Measurements from ENCODE around the gene NR2F1.

The NR2F1 gene

DNA sequence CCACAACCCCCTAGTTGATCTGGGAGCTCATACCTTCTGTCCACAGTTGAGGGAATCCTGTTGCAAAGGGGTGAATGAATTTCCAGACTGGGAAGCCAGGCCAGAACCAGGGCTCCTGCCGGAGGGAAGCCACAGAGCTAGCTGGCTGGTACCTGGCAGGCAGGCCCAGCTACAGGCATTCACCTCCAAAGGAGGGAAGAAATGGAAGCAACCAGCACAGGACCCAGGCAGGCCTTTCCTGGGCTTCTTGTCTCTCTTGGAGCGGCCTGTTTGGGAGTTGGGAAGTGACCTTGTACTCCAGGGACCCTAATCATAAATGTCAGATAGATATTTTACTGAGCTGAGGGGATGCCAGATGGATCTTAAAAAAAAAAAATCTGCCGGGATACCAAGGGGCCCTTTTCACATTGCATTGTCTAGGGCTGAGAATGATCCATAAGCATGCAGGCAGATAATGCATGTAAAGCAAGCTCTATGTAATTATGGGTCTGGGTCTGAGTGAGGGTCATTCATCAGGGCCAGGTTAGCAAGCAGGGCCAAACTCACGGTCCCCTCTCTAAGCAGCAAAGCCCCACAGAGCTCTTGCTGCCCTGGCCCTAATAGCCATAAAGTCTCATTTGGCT, 8.4 kb downstream of the NR2F1 start:
- DNase-seq: no peak

- no peak for DNase-seq
Observed at GRCh38 chr5:93592883-93593282, 9.9 kb downstream of the NR2F1 start.

- no peak for DNase-seq
Observed at GRCh38 chr5:93593476-93594131, 10.6 kb downstream of the NR2F1 start.

DNA sequence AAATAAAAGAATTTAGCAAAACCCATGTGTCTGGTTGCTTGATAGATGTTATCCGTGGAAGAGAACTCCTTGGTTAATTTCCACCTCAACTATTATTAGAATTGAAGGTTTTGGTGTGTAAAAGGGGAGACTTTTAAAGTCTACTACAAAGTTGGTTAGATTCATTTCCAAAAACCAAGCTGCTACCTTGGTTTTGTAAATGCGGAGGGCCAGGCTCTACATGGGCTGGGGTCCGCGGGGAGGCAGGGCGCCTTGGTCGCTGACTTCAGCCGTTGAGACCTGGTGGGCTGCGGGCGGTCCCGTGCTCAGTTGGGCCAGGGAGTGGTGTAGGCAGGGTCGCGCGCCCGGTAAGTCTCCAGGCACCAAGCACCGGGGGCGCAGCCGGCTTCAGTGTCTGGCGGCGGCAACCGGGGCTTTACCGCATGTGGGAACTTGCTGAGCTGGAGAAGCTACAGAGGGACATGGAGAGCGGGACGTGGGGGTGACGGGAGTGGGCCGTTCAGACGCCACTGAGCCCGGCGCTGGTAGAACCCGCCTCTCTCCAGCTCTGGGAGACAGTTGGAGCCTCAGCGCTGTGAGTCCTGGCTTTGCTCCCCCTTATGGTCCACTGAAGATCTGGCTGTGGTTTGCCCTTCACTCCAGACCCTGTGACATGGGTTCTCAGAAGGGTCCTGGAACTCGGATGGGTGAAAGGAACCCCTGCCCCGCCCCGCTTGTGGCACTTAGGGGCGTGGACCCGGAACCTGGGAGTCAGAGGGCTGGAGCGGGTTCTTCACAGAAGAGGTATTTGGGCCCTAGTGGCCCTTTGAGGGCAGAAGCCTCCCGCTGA, 11.8 kb downstream of the NR2F1 start:
- DNase-seq: no peak

DNA sequence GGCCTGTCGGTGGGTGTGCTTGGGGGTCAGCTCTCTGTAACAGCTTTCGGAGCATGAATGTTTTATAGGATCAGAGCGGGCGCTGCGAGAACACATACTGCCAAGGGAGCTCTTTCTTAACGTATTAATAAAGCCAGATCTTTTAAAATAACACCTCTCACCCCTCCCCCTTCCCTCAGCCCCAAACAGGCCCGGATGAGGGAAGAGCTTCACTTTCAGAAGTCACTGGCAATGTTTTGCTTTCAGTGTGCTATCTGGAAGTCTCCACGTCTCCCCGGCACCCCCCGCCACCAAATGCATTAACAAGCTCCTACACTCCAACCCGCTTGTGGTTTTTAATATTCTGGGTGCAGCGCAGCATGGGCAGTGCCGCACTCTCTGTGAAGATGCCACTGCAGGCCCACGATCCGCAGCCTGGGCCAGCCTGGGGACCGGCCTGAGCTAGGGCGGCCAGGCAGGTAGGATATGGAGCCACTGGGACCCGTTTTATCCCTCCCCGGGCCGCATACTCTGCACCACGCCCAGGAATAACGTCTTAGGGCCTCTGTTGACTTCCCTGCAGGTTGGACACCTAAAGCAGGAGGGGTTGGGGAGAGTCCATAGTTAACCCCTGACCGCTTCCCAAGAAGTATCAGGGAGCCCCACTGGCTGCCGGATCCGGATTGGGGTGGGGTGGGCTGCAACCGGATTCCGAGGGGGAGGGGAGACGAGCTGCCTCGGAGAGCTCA, 12.6 kb downstream of the NR2F1 start:
- no peak for DNase-seq

- DNase-seq: no peak
Observed at GRCh38 chr5:93596310-93596675, 13.3 kb downstream of the NR2F1 start.

DNA sequence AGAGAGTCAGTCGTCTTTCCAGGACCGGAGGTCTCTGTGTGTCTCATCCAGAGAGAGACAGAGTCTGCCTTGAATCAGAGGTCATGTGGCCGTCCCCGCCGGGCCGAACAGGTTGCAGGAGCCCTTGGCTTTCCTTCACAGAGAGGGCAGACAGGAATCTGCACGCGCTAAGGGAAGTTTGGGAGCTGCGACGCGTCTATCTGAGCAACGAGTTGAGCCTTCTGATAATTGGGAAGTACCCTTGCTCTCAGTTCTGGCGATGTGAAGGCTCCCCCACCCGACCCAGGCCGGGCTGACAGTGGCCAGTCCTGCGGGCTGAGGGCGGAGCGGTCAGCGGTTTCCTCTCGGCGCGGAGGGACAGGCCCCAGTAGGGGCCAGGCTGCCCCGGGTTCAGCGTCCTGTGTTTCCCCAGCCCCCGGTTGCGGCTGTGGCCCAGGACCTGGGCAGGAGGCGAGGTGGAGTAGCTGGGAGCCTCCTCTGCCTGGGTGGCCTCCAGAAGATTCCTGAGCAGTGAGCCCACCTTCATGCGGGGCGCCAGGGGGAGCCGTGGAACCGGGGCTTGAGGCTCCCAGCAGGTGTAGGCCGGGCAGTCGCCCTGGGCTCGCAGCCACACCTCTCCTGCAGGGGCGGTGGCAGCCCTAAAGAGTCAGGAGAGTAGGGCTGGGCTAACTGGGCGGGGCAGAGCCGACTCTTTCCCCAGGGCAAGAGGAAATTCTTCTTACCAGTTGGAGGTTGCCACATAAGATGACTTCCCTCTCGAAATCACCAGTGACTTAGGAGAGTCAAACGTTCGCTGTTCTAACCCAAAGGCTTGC, 13.9 kb downstream of the NR2F1 start:
- DNase-seq: no peak

DNA sequence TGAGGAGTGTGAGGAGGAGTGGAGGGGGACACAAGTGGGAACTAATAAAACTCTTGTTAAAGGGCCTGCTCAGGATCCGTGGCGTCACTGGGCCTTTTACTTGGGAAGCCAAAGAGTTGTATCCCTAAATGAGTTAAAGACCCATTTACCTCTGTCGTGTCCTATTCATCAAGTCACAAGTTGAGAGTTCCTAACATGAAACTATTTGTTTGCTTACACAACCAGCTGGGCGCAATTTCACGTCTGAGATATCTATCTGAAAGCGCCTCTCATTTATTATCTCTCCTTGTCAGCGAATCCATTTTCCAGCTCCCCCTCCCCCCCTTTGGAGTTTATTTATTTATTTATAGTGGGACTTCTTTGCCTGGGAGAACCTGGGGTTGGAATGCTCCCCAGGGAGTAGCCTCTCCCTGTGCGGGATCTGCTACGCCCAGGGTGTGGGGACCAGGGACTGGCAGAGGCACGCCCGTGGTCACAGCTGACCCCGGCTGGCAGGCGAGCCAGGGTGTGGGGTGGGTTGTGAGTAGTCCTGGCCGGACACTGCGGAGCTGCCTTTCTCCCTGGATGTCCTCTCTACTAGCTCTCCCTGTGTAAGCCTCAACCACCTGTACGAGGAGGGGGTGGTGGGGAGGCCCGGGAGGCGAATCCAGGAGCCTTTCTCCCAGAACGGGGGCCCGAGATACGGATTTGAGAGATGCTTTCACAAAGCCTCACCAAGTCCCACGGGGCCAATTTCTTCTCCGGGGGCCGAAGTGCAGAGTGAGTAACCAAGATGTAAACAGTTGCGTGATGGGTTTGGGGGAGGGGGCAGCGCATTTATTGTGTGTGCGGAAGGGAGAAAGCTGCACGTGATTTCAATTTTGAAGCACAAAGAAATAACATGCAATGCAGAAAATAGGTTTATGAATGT, 15.3 kb downstream of the NR2F1 start:
- no peak for DNase-seq

GRCh38 chr5:93599001-93599379, 16.0 kb downstream of the NR2F1 start:
- no peak for DNase-seq

GRCh38 chr5:93599399-93600120, 16.5 kb downstream of the NR2F1 start:
- DNase-seq: no peak

DNA sequence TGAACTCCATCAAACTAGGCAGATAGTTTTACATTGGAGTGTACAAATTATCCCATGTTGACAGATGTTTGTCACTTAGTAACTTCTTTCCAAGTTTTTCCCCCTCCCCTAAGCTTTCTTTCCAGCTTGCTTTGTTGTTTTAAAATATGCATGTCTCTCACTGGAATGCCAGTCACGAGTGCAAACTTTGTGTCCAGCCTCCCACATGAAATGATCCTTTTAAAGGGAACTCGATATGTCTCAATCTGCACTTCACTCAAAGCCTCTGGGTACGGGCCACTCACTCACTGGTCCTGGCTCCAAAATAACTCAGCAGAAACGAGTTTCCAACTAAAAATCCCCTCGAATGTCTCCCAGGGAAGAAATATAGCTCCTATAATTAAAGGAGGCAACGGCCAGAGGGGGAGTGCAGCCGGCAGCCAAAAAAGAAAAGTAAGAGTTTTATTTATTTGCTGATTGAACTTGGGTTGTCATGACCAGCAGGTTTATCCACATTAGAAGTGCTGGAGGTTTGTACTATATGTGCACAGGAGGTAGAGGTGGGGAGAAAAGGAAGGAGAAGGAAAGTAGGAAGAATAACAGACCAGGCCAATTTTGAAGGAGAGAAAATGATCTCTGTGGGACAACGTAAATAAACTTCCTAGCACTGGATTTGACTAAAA, 17.5 kb downstream of the NR2F1 start:
- no peak for DNase-seq

- no peak for DNase-seq
Observed at GRCh38 chr5:93601071-93601801, 18.2 kb downstream of the NR2F1 start.

GRCh38 chr5:93601802-93602155, 18.8 kb downstream of the NR2F1 start:
- no peak for DNase-seq

DNA sequence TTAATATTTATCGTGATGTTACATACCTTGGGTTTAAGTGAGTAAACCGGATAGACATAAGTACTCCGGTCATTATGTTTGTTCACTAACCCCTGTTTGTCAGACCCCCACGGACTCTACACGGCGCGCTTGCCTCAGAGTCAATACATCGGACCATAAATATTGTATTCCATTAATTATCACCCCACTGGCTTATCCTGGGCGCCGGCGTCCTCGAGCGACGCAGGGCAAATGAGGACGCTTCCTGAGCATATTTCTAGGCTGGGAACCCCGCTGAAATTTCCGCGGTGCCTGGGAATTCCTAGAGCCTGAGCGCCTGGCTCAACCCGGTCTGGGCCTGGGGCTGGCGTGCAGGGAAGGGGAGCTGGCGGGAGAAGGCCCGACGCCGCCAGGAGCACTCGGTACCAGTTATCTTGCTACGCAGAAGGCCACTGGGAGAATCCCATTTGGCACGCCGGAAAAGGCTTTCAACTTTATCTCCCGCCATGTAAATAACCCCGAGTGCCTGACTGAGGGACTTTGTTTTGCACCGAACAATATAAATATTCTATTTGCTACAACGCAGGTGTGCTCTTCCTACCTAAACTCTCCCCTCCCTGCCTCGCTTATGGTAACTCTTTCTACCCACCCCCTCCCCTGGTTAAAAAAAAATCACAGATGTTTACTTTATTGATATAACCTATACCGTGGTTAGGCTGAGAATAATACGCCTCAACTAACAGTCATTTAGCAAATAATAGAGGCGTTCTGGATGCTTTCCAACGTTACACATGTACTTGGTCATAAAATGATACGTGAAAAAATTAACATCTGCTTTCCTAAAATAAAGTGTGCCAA, 19.4 kb downstream of the NR2F1 start:
- DNase-seq: no peak

- DNase-seq: no peak
Observed at GRCh38 chr5:93603078-93603792, 20.2 kb downstream of the NR2F1 start.

- DNase-seq: no peak
Observed at GRCh38 chr5:93603793-93604643, 21.0 kb downstream of the NR2F1 start.
